ENCODE results near the gene NAALADL2.

The NAALADL2 gene

DNA sequence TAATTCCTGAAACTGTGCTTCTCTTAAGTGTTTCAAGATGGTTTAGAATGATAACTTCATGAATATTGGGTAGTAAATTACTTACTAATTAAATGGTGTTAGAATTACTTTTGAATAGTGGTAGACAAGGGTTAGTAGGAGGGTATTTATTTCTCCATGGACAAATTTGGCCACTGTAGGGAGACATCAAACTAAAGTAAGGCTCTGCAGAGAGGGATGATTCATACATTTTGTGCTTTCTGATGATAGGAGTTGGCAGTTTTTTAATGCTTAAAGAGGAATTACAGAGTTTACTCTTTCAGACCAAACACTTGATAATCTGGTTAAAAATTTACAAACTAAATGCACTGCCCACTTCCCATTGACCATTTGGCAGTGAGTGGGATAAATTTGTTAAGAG, 127.6 kb downstream of the NAALADL2 start:
- Histone ChIP-seq H3K4me3 (no peak overlapping the region), H3K27me3 (no peaks in the 10 kb centered on the region), H3K27ac (no peak overlapping the region), H3K36me3 (no peaks in the 10 kb centered on the region), H3K4me1 (no peaks in the 10 kb centered on the region), H3K9me3 (no peaks in the 10 kb centered on the region)
- DNase-seq = no peak
- intact Hi-C loops (cut with DNase I; ENCODE audit: low total_unique reads) = no loop called here
- no peak for TF ChIP-seq CTCF (IDR thresholded peaks at IDR 0.05)

DNA sequence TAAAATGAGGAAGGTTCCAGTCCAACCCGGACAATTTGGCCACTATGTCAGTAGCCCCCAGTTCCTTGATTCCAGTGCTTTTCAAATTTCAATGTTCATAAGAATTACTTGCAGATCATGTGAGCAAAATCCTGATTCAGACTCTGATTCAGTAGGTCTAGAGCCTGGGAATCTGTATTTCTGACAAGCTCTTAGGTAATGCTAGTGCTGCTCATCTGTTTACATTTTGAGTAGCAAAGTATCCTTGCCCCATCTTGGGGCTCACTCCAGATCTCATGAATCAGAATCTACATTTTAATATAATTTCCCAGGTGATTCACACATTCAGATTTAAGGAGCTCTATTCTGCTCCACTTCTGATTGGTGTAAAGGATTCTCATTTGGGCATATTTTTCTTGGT, 142.0 kb downstream of the NAALADL2 start:
- H3K4me1 ChIP-seq = no peaks in the 10 kb centered on the region
- H3K36me3 ChIP-seq = no peaks in the 10 kb centered on the region
- no peak overlapping the region for H3K27ac ChIP-seq
- intact Hi-C loops (cut with DNase I; ENCODE audit: low total_unique reads) = no loop called here
- H3K9me3 ChIP-seq = no peaks in the 10 kb centered on the region
- H3K4me3 ChIP-seq = no peak overlapping the region
- no peaks in the 10 kb centered on the region for H3K27me3 ChIP-seq
- TF ChIP-seq CTCF (IDR thresholded peaks at IDR 0.05) = no peak
- no peak for DNase-seq

GRCh38 chr3:175002732-175003143, 143.6 kb downstream of the NAALADL2 start:
- Histone ChIP-seq H3K36me3 (no peaks in the 10 kb centered on the region), H3K27ac (no peak overlapping the region), H3K27me3 (no peaks in the 10 kb centered on the region), H3K4me3 (no peak overlapping the region), H3K9me3 (no peaks in the 10 kb centered on the region), H3K4me1 (no peaks in the 10 kb centered on the region)
- TF ChIP-seq CTCF (IDR thresholded peaks at IDR 0.05) = no peak
- intact Hi-C loops (cut with DNase I; ENCODE audit: low total_unique reads) = no loop called here
- no peak for DNase-seq

DNA sequence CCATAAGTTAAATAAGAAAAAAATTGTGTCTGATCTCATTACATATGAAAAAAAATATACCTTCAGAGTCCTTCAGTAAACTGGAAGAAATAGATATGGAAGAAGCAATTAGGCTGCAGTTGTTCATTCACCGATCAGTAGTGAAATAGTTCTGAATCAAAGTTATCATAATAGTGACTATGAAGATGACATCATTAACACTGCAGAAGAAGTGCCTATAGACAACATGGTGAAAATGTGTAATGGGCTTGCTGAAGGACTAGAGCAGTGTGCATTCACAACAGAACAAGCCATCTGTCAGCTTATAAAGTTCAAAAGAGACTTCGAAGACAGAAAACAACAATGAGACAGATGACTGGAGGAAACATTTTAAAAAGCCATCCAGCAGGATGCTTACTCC, 144.5 kb downstream of the NAALADL2 start:
- Histone ChIP-seq H3K36me3 (no peaks in the 10 kb centered on the region), H3K4me3 (no peak overlapping the region), H3K9me3 (no peaks in the 10 kb centered on the region), H3K4me1 (no peaks in the 10 kb centered on the region), H3K27ac (no peak overlapping the region), H3K27me3 (no peaks in the 10 kb centered on the region)
- no peak for TF ChIP-seq CTCF (IDR thresholded peaks at IDR 0.05)
- no peak for DNase-seq
- intact Hi-C loops (cut with DNase I; ENCODE audit: low total_unique reads) = no loop called here

DNA sequence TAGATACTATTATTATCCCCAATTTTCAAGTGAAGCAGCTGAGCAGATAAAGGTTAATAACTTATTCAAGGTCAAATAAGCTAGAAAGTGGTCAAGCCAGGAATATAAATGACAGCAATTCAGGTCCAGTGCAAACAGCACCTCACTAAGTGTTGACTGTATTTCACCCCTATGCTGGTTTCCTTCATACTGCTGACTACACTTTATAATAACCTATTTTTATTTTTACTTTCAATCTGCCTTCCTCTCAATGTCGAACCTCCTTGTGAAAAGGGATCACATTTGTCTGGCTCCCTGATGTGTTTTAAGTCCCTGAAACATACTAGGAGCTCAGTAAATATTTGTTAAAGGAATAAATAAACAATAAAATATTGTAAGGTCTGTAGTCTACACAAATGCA, 146.1 kb downstream of the NAALADL2 start:
- intact Hi-C loops (cut with DNase I; ENCODE audit: low total_unique reads) = no loop called here
- Histone ChIP-seq H3K36me3 (no peaks in the 10 kb centered on the region), H3K4me3 (no peak overlapping the region), H3K4me1 (no peaks in the 10 kb centered on the region), H3K27me3 (no peaks in the 10 kb centered on the region), H3K9me3 (no peaks in the 10 kb centered on the region), H3K27ac (no peak overlapping the region)
- DNase-seq = no peak
- TF ChIP-seq CTCF (IDR thresholded peaks at IDR 0.05) = no peak

DNA sequence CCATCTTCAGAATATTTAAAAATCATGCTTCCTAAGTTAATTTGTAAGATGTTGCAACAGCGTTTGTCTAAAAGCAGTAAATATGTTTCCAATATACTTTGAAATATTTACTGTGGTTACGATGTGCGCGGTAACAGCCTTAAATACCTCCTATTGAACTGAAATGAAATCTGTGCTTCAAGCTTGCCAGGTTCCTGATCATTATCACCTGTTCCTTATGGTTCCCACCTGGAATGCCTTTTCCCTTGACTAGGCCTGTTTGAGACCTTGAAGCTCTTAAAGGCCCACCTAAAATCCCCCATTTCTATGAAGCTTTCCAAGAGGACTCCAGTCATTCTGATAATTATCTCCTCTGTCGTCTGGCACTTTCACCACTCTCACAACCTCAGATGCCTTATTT, 146.7 kb downstream of the NAALADL2 start:
- no peak overlapping the region for H3K4me3 ChIP-seq
- intact Hi-C loops (cut with DNase I; ENCODE audit: low total_unique reads) = no loop called here
- no peaks in the 10 kb centered on the region for H3K4me1 ChIP-seq
- H3K27me3 ChIP-seq = no peaks in the 10 kb centered on the region
- no peaks in the 10 kb centered on the region for H3K36me3 ChIP-seq
- no peak for TF ChIP-seq CTCF (IDR thresholded peaks at IDR 0.05)
- no peaks in the 10 kb centered on the region for H3K9me3 ChIP-seq
- no peak for DNase-seq
- no peak overlapping the region for H3K27ac ChIP-seq

Measured in tibial artery (tissue), 4 donors.